Testis (tissue), 2 donors: ENCODE data around the gene PCDHB10.
"Not testable (repeated sequence)": the region's sequence is repeated elsewhere in the genome, so short reads cannot be mapped to it uniquely, and the experiment has no call there.

Experiments
- CTCF ChIP-seq, 3 experiments: fragments of 450-650 bp in 2 of 3; fragments of 200-600 bp in 1 of 3; sonication (generic) in 1 of 3; IDR thresholded peaks; one replicate each; pipeline ENCODE4 v1.5.1; 2016 to 2019; ENCODE audit warnings: antibody characterized with exemption in 3 of 3, mild to moderate bottlenecking in 2 of 3, moderate library complexity in 1 of 3
- POLR2A ChIP-seq: fragments of 450-650 bp; IDR thresholded peaks from one replicate; pipeline ENCODE4 v1.6.1; 2017; ENCODE audit warnings: antibody characterized with exemption, mild to moderate bottlenecking, moderate library complexity

- TF ChIP-seq CTCF (IDR thresholded peaks at IDR 0.05); POLR2A: not testable (repeated sequence)
Observed at GRCh38 chr5:141214583-141214982, 22.4 kb downstream of the PCDHB10 start.
